Neutrophil (primary cell): ENCODE results near the gene CCDC127.

ENCODE experiments used
- H3K27ac ChIP-seq: fragments of 200-600 bp; sonication (generic); 2 replicates; pipeline ENCODE4 v1.5.1; 2016; ENCODE audit warnings: mild to moderate bottlenecking, moderate library complexity
- H3K27me3 ChIP-seq: fragments of 200-600 bp; sonication (generic); 2 replicates; pipeline ENCODE4 v1.6.0; 2016; ENCODE audit warnings: mild to moderate bottlenecking
- H3K36me3 ChIP-seq: fragments of 200-600 bp; sonication (generic); 2 replicates; pipeline ENCODE4 v1.5.1; 2017
- H3K4me1 ChIP-seq, 2 experiments: fragments of 200-600 bp in 1 of 2; sonication (generic) in 1 of 2; 1 replicate in 1 of 2; 2 replicates in 1 of 2; pipeline versions ENCODE4 v1.5.1 to v1.6.1; 2013 to 2016; ENCODE audit warnings: low read depth in 1 of 2, low read length in 1 of 2, mild to moderate bottlenecking in 1 of 2, moderate library complexity in 1 of 2; ENCODE audit not compliant: control insufficient read depth in 1 of 2, insufficient read depth in 1 of 2
- H3K4me3 ChIP-seq, 2 experiments: fragments of 200-600 bp in 1 of 2; sonication (generic) in 1 of 2; 1 replicate in 1 of 2; 2 replicates in 1 of 2; pipeline ENCODE4 v1.5.1; 2013 to 2016; ENCODE audit warnings: low read depth in 1 of 2, low read length in 1 of 2, mild to moderate bottlenecking in 1 of 2, moderate library complexity in 1 of 2
- H3K9me3 ChIP-seq: fragments of 200-600 bp; sonication (generic); 2 replicates; pipeline ENCODE4 v1.5.1; 2016
- TF ChIP-seq, protein P1 (sequence below): fragments of 200-600 bp; sonication (generic); IDR thresholded peaks from 2 replicates; pipeline ENCODE4 v1.5.1; 2016; ENCODE audit warnings: antibody characterized with exemption

Gene CCDC127

GRCh38 chr5:159448-160172 is 58.3 kb downstream of the CCDC127 start:
- Histone ChIP-seq H3K4me3 (no peak overlapping the region), H3K27ac (no peak overlapping the region), H3K27me3 (peaks cover 19% of the 10 kb centered on the region), H3K9me3 (no peaks in the 10 kb centered on the region), H3K36me3 (no peaks in the 10 kb centered on the region), H3K4me1 (no peaks in the 10 kb centered on the region)
- TF ChIP-seq, protein P1, sequence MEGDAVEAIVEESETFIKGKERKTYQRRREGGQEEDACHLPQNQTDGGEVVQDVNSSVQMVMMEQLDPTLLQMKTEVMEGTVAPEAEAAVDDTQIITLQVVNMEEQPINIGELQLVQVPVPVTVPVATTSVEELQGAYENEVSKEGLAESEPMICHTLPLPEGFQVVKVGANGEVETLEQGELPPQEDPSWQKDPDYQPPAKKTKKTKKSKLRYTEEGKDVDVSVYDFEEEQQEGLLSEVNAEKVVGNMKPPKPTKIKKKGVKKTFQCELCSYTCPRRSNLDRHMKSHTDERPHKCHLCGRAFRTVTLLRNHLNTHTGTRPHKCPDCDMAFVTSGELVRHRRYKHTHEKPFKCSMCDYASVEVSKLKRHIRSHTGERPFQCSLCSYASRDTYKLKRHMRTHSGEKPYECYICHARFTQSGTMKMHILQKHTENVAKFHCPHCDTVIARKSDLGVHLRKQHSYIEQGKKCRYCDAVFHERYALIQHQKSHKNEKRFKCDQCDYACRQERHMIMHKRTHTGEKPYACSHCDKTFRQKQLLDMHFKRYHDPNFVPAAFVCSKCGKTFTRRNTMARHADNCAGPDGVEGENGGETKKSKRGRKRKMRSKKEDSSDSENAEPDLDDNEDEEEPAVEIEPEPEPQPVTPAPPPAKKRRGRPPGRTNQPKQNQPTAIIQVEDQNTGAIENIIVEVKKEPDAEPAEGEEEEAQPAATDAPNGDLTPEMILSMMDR: no peak

- Histone ChIP-seq H3K27me3 (peaks cover 19% of the 10 kb centered on the region), H3K4me1 (no peaks in the 10 kb centered on the region)
These were observed 59.0 kb downstream of the CCDC127 start for GRCh38 chr5:158807-159447.

DNA sequence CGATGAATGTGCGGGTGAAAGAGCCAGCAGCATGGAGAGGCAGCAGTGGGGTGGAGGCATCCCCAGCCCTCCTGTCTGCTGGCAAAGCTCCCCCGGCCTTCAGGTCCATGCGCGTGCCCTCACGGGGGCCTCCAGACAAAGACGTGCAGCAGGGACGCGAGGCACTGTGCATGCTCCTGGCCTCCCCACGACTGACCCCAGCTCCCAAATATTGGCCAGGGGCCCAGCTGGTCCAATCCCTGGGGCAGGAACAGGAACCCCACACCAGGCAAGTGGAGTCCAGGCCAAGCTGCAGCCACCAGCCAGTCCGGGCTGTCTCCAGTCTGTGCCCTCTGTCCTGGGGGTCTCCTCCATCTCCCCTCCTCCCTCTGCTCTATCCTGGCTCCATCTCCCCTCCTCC is 60.2 kb downstream of the CCDC127 start:
- H3K9me3 ChIP-seq: no peaks in the 10 kb centered on the region
- no peaks in the 10 kb centered on the region for H3K4me1 ChIP-seq
- no peak overlapping the region for H3K27ac ChIP-seq
- TF ChIP-seq, protein P1: no peak
- H3K27me3 ChIP-seq: peaks cover 19% of the 10 kb centered on the region
- no peak overlapping the region for H3K4me3 ChIP-seq
- H3K36me3 ChIP-seq: no peaks in the 10 kb centered on the region

More at GRCh38 chr5:158807-159447, 59.0 kb downstream of the CCDC127 start:
- no peak overlapping the region for H3K27ac ChIP-seq
- no peaks in the 10 kb centered on the region for H3K9me3 ChIP-seq
- H3K36me3 ChIP-seq: no peaks in the 10 kb centered on the region
- H3K4me3 ChIP-seq: no peak overlapping the region
- TF ChIP-seq, protein P1: no peak

- Histone ChIP-seq H3K4me1 (no peaks in the 10 kb centered on the region), H3K27me3 (peaks cover 19% of the 10 kb centered on the region), H3K4me3 (no peak overlapping the region), H3K9me3 (no peaks in the 10 kb centered on the region), H3K27ac (no peak overlapping the region), H3K36me3 (no peaks in the 10 kb centered on the region)
- TF ChIP-seq, protein P1: no peak
These were observed 60.7 kb downstream of the CCDC127 start for GRCh38 chr5:157126-157715.

GRCh38 chr5:156411-157072 is 61.4 kb downstream of the CCDC127 start:
- TF ChIP-seq, protein P1: no peak
- Histone ChIP-seq H3K27ac (no peak overlapping the region), H3K27me3 (peaks cover 19% of the 10 kb centered on the region), H3K9me3 (no peaks in the 10 kb centered on the region), H3K36me3 (no peaks in the 10 kb centered on the region), H3K4me3 (no peak overlapping the region), H3K4me1 (no peaks in the 10 kb centered on the region)
